Activated T-cell treated with anti-CD3 and anti-CD28 coated beads for 48 hours (primary cell): ENCODE measurements around the gene ADAMTS17.
A peak's percentile ranks its signal among the peaks of the same experiment; 100 is the strongest.

Source experiments
- DNase-seq: peaks from one replicate; pipeline ENCODE4 v3.0.0-alpha.2; 2020; ENCODE audit warnings: low read depth

ADAMTS17 gene

DNA sequence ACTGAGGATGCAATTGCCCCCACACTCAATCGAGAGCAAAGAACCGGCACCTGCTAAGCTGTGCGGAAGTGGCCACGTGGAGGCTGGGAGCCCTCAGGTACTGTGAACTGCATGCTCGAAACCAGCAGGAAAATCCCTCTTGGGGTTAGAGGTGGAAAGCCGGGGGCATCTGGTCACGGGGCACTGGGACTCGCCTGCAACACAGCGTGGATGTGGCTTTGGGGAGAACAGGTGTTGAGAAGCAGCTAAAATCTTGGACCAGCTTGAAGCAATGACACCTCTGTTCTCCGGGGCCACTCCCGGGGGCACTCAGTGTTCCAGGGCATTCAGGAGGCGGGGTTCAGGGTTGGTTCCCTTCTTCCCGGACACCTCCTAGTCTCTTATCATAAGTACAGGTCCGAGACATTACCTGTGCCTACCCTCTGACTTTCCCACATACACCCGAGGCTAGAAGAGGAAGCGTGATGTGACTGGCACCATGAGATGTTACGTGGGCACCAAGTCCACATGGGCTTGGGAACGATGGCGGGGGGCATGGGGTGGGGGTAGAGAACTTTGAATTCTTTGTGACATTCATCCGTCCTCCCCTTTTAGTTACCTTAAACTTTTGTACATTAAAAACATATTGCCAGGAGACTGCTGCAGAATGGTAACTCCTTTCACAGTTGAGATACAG is 172.0 kb downstream of the ADAMTS17 start:
- no peak for DNase-seq

DNA sequence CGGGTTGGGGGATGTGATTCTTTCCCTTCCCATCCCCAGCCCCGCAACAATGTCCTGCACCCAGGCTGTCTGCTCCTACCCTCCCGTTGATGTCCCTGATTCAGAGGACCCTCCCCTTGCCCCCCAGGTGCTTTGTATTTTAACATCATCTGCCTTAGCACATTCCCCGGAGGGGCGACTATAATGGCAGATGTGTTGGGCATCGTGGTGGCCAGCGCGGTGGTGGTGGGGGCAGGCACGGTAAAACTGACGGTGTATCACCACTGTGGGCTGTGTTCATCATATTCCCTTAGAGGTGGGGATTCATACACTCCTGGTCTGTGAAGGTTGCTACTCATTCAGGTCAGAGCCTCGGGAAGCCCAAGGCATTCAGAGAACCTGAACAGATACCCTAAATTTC is 173.0 kb downstream of the ADAMTS17 start:
- no peak for DNase-seq

DNA sequence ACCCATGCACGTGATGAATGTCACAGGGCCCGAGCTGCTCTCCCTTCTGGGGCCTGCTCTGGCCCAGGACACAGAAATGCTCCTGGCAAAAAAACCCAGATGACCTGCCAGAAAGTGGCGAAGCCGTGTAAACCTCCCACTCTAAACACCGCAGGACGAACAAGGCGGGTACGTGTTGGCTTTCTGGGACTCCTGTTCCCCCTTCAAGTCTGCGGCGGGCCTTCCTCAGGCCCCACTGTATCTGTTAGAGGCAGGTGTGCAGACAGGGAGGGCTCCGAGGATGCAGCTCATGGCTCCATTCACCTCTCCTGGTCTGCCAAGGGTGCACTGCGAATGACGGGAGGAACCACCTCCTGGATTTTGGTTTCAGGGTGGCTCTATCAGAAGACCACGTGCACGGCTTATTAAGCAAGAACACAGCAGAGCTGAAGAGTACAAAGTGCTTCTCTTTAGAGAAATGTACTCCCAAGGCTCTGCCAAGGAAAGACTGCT is 173.8 kb downstream of the ADAMTS17 start:
- no peak for DNase-seq

DNA sequence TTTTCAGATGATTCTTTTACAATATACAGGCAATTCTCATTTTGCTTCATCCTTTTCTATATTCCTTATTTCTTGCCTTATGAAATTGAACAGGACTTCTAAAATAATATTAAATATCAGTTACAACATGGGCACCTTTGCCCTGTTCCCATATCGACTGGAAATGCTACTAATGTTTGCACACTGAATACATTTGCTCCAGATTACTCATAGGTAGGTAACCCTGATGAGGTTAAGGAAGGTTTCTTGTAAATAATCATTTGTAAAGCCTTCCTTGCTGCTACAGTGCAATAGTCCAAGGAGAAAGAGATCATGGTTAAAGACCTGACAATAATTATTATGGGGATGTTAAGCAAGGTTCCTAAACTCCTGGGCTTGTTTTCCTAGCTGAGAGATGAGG is 175.5 kb downstream of the ADAMTS17 start:
- no peak for DNase-seq

DNA sequence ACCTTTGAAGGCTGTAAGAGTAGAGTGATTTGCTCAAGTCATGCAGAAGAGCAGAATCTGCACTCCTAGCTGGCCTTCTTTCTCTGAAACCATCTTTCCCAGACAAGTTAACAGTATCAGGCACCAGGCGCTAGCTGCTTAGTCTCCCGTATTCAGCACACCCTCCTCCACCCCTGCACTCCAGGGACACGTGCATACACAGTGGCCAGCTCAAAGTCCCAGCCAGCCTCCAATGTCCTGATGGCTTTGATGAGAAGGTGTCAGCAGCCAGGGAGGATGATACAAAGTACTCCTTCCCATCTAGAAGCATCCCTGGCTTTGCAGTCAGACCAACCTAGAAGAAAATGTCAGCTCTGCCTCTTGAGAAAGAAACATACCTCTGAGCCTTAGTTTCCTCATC is 177.8 kb downstream of the ADAMTS17 start:
- DNase-seq: no peak

DNA sequence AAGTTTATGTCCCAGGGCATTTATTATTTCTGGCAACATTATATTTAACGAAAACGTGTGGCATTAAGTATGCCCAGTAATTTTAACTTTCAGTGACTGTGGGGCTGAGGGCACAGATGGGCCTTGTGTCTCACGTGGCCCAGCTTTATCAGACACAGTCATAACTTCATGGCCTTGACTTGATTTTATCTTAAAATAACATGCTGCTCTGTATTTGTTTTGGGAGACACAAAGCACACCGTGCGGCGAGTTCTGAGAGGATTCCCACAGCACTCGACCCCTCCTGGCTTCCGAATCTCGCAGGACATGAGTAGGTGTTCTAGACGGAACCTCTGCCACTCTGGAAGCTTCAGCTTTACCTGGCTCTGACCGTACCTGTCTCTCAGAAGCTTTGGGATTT is 180.8 kb downstream of the ADAMTS17 start:
- DNase-seq: no peak

DNA sequence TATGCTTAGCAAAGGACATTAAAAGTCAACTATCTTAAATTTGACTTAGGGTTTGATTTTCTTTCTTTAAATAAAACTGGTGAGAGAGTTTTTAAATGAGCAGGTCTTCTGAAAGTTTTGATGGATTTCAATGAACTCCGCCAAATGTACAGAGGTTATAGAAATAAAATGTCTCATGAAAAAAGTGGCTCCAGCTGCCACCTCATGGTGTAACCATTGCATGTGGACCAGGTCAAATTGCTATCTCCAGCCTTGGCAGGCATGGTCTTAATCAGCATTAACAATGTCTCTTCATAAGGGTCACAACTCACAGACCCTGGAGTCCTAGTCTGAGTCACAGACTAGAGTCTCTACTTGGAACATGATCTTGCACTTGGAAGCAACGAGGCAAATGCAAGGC is 182.3 kb downstream of the ADAMTS17 start:
- DNase-seq: no peak

DNA sequence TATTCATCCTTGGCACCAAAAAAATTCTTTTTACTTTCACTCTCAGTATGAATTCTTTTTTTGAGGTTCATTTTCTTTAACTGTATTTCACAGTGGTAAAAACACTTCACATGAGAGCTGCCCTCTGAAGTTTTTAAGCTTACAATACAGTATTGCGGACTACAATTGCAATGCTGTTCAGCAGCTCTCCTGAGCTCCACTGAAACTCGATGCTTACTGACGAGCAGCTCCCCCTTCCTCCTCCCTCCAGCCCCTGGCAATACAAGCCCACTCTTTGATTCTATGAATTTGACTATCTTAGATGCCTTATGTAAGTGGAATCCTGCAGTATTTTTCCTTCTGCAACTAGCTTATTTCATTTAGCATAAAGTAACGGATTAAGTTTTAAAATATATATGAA is 183.4 kb downstream of the ADAMTS17 start:
- no peak for DNase-seq

DNA sequence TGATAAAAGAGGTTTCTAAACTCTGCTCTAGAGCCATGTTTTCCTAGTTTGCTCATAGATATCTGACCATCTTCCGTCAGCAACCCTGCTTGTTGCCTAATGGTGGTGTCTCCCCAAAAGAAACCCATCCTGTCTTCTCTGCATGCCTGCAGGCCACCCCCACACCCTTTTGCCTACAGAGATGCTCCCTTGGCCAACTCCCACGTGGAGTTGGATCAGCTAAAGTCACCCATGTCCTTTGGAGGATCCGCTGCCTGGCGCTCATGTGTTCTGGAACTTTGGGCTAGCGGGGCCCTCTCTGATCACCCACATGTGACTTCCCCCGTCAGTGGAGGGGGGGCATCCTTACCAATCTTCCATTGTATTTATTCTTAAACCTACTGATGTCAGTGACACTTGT is 185.6 kb downstream of the ADAMTS17 start:
- DNase-seq: no peak

DNA sequence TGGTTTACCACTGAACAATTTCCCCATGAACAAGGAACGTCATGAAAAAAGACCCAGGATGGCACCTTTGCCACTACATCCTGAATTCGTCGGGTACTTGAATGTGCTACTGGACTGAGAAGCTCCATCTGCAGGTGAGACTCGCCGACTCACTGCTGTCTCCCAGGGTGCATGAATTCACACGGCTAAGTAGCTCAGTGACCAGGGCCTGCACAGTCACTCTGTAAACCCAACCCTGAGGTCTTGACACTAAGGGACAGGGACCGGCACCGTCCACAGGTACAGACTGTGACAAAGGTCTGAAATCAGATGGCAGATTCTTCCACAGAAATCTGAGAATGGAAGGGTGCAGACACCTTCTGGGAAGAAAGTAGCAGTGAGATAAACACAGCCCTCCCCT is 187.4 kb downstream of the ADAMTS17 start:
- no peak for DNase-seq

DNA sequence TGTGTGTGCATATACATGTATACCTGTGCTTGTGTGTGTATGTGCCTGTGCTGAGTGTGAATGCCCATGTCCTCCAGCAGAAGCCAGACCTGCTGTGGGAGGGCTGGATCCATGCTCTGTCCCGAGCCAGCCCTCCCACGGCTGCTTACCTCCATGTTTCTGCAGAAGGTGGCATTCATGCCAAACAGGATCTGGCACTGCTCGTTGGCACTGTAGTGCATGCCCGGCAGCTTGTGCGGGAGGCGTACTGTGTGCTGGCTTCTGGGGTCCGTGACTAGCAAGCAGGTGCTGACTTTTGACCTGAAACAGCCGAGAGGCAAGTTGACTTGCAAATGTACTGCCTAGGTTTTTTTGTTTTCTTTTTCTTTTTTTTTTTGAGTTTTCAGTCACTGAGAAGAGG is 189.3 kb downstream of the ADAMTS17 start:
- no peak for DNase-seq

DNA sequence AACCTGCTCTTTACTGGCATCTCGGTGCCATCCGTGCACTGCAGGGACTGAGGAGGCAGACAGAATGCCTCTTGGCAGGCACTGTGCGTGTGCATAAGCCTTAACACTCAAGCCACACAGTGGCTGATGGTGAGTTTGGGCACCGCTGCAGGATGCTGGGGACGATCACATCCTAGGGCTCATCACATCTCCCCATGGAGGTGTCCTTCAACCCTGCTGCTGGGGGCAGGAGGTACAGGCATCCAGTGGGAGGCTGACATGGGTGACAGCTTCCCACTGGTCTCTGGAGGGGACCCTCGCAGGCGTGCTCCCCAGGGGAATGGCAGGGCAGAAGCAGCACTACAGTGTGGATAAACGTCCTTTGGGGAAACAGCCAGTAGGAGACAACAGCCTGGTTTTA is 190.9 kb downstream of the ADAMTS17 start:
- no peak for DNase-seq

DNA sequence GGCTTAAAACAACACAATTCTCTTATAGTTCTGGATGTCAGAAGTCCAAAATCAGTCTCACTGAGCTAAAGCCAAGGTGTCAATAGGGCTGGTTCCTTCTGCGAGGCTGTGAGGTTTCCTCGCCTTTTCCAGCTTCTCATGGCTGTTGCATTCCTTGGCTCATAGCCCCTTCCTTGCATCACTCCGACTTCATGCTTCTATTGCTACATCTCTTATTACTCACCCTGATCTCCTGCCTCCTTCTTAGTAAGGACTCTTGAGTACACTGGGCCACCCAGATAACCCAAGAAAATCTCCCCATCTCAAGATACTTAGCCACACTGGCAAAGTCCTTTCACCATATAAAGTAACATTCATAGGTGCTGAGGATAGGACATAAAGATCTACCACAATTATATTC is 193.9 kb downstream of the ADAMTS17 start:
- DNase-seq: no peak

DNA sequence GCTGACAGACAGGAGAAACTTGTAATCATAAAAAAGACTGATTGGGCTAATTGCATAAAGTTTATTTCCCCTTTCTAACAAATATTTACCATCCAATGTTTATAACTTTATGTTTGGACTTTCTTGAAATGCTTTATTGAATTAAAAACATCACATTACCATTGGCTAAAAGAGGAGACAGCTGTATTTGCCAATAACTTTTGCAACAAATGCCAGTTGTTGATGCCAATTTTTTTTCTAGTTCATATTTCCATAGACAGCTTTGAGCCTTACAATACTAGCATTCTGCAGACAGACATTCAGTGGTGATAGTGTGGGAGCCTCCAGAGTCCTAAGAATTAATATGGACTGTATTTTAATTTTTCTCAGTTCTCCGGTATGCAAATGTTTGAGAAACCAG is 198.4 kb downstream of the ADAMTS17 start:
- no peak for DNase-seq

DNA sequence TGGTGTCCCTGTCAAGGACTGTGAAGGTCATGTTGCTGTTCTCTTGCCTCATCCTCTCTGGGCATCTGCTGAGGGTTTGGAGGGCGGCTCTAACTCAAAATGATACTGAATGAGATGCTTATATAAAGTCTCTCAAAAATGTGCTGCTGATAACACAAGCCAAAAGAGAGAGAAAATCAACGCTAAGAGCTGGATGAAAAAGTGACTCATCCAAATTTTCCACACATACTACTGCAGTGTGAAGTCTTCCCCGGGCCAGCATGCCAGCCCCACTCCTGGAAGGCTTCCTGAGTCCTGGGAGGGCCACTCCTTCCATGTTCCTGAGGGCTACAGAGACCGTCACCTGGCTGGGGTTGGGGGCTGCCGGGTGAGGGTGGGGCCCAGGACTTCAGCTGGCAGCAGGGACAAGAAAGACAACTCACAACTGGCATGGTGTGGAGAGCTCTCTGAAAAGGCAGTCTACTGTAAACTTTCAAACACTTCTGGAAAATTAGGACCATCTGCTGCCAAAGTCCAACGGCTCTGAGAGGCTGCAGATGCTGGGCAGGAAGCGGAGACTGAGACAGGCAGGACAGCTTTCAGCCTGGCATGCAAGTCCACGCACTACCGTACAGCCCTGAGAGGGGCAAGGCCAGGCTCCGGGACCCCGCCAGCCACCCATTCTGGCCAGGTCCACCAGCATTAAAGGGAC is 200.3 kb downstream of the ADAMTS17 start:
- DNase-seq: no peak

DNA sequence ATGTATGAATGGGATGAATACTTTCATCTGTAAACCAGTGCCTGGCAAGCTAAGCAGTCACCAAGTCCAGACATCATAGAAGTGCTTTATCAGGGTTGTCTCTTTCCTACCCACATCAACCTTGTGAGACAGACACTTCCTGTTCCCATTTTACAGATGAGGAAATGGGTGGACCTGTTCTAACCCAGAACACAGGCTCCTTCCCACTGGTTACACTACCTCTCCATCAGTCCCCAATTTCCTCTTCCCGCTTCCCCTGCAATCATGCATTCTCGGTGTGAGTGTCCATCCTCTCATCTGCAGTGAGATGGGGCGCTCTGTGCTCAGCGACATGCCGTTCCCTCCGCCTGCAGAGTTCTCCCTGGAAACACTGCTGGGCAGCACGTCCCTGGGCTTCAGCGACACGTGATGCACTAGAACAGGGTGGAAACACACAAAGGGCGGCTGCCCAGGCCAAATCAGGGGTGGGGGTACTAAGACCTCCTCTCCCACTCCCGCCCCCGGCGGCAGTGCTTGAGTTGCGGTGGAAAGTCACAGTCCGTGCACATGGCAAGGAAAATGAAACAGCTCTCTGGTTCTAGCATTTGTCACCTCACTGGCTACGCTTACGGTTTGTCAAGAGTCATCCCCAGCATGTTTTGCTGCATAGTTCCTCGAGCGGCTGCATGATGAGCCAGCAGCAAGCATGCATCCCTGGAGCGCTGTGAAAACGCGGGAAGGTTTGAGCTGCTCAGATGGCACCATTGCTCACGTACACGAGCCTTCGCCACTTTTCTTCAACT is 201.1 kb downstream of the ADAMTS17 start:
- no peak for DNase-seq

DNA sequence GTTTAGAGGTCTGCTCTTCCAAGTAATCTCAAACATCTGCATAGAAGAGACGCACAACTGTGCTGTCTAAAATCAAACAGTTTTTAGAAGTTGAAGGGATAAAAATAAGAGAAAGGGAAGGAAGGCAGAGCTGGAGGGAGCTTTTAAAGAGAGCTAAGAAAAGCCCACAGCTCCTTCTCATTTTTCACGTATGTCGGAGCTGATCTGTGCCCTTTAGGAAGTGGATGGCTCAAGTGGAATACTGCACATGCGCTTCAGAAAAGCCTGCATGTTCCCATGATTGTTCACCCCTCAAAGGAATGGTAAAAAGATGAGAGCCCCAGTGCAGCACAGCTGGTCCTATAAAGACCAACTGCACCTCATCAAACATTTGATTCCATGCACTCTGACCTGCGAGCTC is 207.2 kb downstream of the ADAMTS17 start:
- DNase-seq: no peak

DNA sequence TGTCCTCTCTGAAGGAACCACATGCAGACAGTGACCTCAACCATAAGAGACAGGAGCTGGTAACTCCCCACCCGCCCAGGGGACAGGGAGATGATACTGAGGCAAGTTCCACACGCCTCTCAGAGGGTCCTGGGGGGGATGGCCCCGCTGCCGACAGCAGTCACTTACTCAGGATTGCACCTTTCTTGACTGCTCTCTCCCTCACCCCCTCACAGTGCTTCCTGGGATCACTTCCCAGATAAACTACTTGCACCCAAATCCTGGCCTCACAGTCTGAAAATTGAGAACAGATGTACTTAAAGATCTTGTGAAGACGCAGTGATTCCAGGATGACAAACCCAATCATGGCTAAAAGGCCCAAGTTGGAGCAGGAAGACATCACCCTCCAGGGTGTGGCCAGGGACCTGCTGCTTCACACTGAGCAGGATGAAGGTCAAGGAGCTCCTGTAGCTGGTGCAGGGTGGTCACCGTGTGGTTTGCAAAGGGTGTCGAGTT is 207.6 kb downstream of the ADAMTS17 start:
- DNase-seq: no peak

DNA sequence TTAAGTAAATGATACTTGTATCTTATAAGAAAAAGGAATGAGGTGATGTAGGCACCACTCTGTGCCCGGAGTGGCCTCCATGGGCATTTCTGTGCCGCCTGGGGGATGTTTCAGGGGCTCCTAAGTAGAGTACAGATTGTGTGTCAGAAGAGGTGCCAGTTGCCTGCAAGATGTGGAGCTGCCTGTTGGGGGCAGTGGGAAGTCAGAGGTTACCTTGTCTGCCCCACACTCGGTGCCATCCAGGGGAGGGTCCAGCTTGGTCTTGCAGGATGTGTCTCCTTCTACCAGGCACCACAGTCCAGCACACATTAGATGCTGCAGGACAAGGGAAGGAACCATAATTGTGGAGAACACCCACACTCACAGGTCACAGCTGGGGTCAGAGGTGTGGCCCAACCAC is 208.8 kb downstream of the ADAMTS17 start:
- no peak for DNase-seq

DNA sequence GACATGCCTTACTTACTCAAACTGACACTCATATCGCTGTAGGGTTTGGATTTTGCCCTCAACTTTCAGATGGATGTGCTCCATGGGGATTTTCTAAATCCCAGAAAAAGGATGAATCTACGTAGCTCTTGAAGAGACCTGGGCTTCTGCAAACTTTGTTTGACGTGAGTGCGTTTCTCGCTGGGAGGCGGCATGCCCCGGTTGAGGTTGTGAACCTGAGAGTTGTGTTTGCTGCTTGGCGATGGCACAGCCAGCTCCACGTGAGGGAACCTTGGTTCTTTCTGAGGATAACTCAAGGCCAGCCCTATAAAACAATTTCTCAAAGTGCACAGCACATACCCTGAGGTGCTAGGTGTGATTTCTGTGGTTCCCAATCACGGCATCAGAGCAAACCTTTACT is 209.5 kb downstream of the ADAMTS17 start:
- no peak for DNase-seq

DNA sequence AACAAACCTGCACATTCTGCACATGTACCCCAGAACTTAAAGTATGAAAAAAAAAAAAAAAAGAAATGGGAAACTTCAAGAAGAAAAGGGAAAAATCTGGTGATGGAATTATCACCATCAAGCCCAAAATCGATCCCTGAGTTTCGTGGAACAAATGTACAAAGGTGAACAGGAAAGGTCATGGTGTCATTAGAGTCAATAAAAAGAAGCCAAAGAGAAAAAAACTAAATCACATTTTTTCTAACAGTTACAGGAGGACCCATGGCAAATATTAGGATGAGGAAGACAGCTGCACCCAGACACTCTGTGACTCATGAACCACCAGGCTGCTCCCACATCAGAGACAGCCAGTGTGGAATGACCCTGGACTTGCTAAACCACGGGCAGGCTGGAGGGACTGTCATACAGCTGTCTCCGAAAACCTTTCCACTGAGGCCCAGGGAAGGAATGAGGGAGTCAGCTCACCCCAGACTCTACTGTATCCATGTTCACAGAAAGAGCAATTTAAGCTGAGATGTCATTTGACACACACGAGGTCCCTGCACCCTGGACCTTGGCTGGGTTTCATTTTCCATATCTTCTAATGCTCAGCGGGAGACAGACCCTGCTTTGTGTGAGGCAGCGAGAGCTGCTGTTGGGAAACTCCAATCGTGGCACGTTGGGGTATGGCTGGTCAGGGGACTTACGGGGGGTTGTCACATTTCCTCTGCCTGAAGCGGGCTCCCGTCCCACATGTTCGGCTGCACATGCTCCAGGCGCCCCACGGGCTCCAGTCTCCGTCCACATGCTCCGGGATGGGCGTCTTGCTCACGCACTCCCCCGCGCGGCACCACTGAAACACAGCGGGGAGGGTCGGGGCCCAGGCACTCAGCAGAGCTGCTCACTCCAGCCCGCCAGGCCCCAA is 210.2 kb downstream of the ADAMTS17 start:
- peak; percentile 21 for DNase-seq

DNA sequence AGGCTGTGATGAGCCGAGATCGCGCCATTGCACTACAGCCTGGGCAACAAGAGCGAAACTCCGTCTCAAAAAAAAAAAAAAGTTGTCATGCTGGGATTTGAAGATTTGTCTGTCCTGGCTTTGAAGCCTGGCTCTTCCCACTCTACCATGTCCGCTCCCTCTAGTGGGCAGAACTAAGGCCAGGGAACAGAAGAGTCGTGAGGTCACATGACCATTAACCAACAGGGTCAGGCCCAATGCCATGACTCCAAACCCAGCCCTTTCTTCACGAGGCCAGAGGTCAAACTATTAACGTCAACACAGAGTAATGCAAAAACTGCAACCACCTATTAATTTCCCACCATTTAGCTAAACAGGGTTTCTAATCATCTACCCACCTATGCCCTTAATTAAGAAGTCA is 212.1 kb downstream of the ADAMTS17 start:
- no peak for DNase-seq
